ENCODE data around the gene NUDT12.

The NUDT12 gene

GRCh38 chr5:103511554-103511885, 51.1 kb downstream of the NUDT12 start:
- Histone ChIP-seq H3F3A (ENCODE audit: low read depth) (no peaks in the 10 kb centered on the region), H3K79me2 (ENCODE audit: insufficient read depth, low read length) (no peaks in the 10 kb centered on the region), H2AFZ (ENCODE audit: low read length) (no peak overlapping the region), H3K27me3 (ENCODE audit: insufficient read depth, low read length, poor library complexity, severe bottlenecking) (no peaks in the 10 kb centered on the region), H3K36me3 (ENCODE audit: insufficient read depth, low read length) (no peaks in the 10 kb centered on the region), H3K9ac (ENCODE audit: low read depth, low read length, poor library complexity, severe bottlenecking) (no peak overlapping the region), H3K9me2 (replicated peaks; ENCODE audit: low read depth, low read length) (no peaks in the 10 kb centered on the region), H3K4me2 (ENCODE audit: low read depth, low read length, poor library complexity, severe bottlenecking) (no peak overlapping the region), H3K4me3 (ENCODE audit: low read length, poor library complexity, severe bottlenecking) (no peak overlapping the region), H4K20me1 (ENCODE audit: insufficient read depth, low read length, poor library complexity, severe bottlenecking) (no peaks in the 10 kb centered on the region), H3K9me3 (ENCODE audit: insufficient read depth, low read depth, low read length) (no peaks in the 10 kb centered on the region), H3K4me1 (ENCODE audit: insufficient read depth, low read length, poor library complexity, severe bottlenecking) (no peaks in the 10 kb centered on the region)
- TF ChIP-seq EZH2phosphoT487 (IDR thresholded peaks at IDR 0.05; ENCODE audit: borderline replicate concordance) = no peak
- no peak for TF ChIP-seq CTCF (conservative IDR thresholded peaks at IDR 0.05; ENCODE audit: low read length)

- Histone ChIP-seq H3K36me3 (ENCODE audit: insufficient read depth, low read length) (no peaks in the 10 kb centered on the region), H4K20me1 (ENCODE audit: insufficient read depth, low read length, poor library complexity, severe bottlenecking) (no peaks in the 10 kb centered on the region), H2AFZ (ENCODE audit: low read length) (no peak overlapping the region), H3K4me3 (ENCODE audit: low read length, poor library complexity, severe bottlenecking) (no peak overlapping the region), H3K27me3 (ENCODE audit: insufficient read depth, low read length, poor library complexity, severe bottlenecking) (no peaks in the 10 kb centered on the region), H3K9me2 (replicated peaks; ENCODE audit: low read depth, low read length) (no peaks in the 10 kb centered on the region), H3K4me1 (ENCODE audit: insufficient read depth, low read length, poor library complexity, severe bottlenecking) (no peaks in the 10 kb centered on the region), H3F3A (ENCODE audit: low read depth) (no peaks in the 10 kb centered on the region), H3K79me2 (ENCODE audit: insufficient read depth, low read length) (no peaks in the 10 kb centered on the region), H3K9me3 (ENCODE audit: insufficient read depth, low read depth, low read length) (no peaks in the 10 kb centered on the region), H3K9ac (ENCODE audit: low read depth, low read length, poor library complexity, severe bottlenecking) (no peak overlapping the region), H3K4me2 (ENCODE audit: low read depth, low read length, poor library complexity, severe bottlenecking) (no peak overlapping the region)
- TF ChIP-seq EZH2phosphoT487 (IDR thresholded peaks at IDR 0.05; ENCODE audit: borderline replicate concordance) (no peak), CTCF (conservative IDR thresholded peaks at IDR 0.05; ENCODE audit: low read length) (no peak)
These were observed 51.6 kb downstream of the NUDT12 start for GRCh38 chr5:103510851-103511553.

- Histone ChIP-seq H3K9me2 (replicated peaks; ENCODE audit: low read depth, low read length) (no peaks in the 10 kb centered on the region), H3K9ac (ENCODE audit: low read depth, low read length, poor library complexity, severe bottlenecking) (no peak overlapping the region), H3K79me2 (ENCODE audit: insufficient read depth, low read length) (no peaks in the 10 kb centered on the region), H3K4me3 (ENCODE audit: low read length, poor library complexity, severe bottlenecking) (no peak overlapping the region), H3F3A (ENCODE audit: low read depth) (no peaks in the 10 kb centered on the region), H3K9me3 (ENCODE audit: insufficient read depth, low read depth, low read length) (no peaks in the 10 kb centered on the region), H2AFZ (ENCODE audit: low read length) (no peak overlapping the region), H3K4me1 (ENCODE audit: insufficient read depth, low read length, poor library complexity, severe bottlenecking) (no peaks in the 10 kb centered on the region), H4K20me1 (ENCODE audit: insufficient read depth, low read length, poor library complexity, severe bottlenecking) (no peaks in the 10 kb centered on the region), H3K27me3 (ENCODE audit: insufficient read depth, low read length, poor library complexity, severe bottlenecking) (no peaks in the 10 kb centered on the region), H3K4me2 (ENCODE audit: low read depth, low read length, poor library complexity, severe bottlenecking) (no peak overlapping the region), H3K36me3 (ENCODE audit: insufficient read depth, low read length) (no peaks in the 10 kb centered on the region)
- TF ChIP-seq CTCF (conservative IDR thresholded peaks at IDR 0.05; ENCODE audit: low read length) (no peak), EZH2phosphoT487 (IDR thresholded peaks at IDR 0.05; ENCODE audit: borderline replicate concordance) (no peak)
These were observed 56.8 kb downstream of the NUDT12 start for GRCh38 chr5:103505581-103506305.
